Cardiac fibroblast (primary cell): ENCODE measurements around the gene TSPAN33.

Source experiments
- DNase-seq, 2 donors: peaks; one replicate each; pipeline versions ENCODE4 v3.0.0 to v3.0.0-alpha.2; 2010; ENCODE audit warnings: low read depth in 2 of 2
- H3K4me3 ChIP-seq, 2 donors: replicated peaks in 1 of 2; 1 replicate in 1 of 2; 2 replicates in 1 of 2; pipeline ENCODE4 v1.5.1; 2011; ENCODE audit warnings: low read depth in 2 of 2, low read length in 2 of 2, mild to moderate bottlenecking in 2 of 2, moderate library complexity in 1 of 2
- TF ChIP-seq, protein P1 (sequence below): IDR thresholded peaks from one replicate; pipeline ENCODE4 v1.5.1; 2011; ENCODE audit warnings: low read depth, mild to moderate bottlenecking, low read length, inconsistent platforms

Gene TSPAN33

DNA sequence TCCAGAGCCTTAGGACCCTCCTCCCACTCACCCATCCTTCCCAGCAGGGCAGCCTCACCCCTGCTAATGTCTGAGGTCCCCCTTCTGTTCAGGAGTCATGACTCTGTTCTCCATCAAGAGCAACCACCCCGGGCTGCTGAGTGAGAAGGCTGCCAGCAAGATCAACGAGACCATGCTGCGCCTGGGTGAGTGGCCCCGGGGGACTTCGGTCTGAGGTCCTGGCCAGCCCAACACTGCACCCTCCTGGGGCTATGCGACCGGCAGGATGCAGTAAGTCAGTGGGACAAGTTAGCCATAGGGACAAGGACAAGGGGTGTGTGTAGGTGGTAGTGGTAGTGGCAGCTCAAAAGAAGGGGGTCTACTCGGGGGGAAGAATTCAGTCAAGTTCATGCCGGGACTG, 64.2 kb downstream of the TSPAN33 start:
- H3K4me3 ChIP-seq, result no peak overlapping the region
- TF ChIP-seq, protein P1, sequence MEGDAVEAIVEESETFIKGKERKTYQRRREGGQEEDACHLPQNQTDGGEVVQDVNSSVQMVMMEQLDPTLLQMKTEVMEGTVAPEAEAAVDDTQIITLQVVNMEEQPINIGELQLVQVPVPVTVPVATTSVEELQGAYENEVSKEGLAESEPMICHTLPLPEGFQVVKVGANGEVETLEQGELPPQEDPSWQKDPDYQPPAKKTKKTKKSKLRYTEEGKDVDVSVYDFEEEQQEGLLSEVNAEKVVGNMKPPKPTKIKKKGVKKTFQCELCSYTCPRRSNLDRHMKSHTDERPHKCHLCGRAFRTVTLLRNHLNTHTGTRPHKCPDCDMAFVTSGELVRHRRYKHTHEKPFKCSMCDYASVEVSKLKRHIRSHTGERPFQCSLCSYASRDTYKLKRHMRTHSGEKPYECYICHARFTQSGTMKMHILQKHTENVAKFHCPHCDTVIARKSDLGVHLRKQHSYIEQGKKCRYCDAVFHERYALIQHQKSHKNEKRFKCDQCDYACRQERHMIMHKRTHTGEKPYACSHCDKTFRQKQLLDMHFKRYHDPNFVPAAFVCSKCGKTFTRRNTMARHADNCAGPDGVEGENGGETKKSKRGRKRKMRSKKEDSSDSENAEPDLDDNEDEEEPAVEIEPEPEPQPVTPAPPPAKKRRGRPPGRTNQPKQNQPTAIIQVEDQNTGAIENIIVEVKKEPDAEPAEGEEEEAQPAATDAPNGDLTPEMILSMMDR, result no peak
- DNase-seq, result no peak

DNA sequence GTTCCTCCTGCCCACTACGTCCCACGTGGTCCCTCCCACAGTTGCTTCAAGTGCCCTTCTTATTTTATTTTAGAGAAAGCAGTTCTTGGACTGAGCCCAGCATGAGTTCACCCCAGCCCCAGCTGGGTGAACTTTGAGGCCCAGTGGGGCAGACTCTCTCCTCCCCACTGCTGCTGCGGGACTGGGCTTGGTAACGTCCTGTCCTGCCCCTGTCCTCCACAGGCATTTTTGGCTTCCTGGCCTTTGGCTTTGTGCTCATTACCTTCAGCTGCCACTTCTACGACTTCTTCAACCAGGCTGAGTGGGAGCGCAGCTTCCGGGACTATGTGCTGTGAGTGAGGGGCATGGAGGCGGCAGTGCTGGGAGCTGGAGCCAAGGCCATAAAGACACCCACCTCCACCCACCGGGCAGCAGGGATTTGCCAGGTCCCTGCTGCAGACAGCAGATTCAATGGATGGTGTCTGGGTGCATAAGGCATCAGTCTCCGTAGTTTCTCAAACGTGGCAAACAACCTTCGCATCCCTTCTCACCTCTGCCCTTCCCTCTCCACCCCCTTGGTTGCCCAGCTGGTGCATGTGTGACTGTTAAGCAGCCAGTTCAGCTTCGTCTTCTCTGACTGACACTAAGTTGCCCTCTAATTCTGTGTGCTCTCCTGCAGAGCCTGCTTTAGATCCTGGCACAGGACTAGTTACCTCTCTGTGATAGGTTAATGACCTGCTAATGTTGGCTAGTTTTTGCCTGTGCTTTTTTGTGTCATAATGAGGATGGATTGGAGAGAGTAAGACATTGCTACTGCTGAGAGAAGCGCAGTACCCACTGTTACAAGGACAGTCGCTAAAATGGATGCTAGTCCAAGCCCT, 64.8 kb downstream of the TSPAN33 start:
- TF ChIP-seq, protein P1, result no peak
- DNase-seq, result no peak
- H3K4me3 ChIP-seq, result no peak overlapping the region

DNA sequence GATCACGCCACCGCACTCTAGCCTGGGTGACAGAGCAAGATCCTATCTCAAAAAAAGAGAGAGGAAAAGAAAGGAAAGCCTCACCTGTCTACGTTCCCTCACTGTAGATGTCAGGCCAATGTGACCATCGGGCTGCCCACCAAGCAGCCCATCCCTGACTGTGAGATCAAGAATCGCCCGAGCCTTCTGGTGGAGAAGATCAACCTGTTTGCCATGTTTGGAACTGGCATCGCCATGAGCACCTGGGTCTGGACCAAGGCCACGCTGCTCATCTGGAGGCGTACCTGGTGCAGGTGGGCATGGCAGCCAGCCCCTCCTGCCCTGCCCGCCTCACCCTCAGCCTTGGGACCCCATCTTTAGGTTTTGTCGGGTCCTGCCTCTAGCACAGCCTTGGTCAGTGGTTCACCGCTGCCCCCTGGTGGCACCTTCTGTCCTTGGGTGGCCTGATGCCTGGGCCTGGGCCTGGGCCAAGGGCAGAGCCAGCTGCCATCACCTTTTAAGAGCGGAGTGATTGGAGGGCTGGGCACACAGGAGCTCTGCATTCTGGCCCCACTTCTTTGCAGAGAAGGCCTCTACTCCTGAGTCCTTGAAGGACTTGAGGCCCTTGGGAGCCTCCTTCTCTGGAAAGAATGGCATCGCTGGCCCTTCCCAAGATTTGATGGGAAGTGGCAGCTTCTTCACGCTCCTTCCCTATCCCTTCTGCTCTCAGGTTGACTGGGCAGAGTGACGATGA, 65.9 kb downstream of the TSPAN33 start:
- TF ChIP-seq, protein P1, result peak; percentile 84
- DNase-seq, result peak; percentile 69 to 71
- no peak overlapping the region for H3K4me3 ChIP-seq

DNA sequence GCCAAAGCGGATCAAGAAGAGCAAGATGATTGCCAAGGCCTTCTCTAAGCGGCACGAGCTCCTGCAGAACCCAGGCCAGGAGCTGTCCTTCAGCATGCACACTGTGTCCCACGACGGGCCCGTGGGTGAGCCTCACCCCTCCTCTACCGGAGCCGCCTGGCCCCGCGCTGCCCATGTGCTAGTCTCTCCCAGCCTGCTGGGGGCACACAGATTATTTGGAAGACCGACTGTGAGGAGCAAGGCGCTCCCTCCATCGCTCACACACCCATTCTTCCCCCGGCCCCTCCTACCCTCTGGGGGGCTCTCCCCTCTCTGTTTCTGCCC, 66.4 kb downstream of the TSPAN33 start:
- TF ChIP-seq, protein P1, result no peak
- no peak for DNase-seq
- no peak overlapping the region for H3K4me3 ChIP-seq

DNA sequence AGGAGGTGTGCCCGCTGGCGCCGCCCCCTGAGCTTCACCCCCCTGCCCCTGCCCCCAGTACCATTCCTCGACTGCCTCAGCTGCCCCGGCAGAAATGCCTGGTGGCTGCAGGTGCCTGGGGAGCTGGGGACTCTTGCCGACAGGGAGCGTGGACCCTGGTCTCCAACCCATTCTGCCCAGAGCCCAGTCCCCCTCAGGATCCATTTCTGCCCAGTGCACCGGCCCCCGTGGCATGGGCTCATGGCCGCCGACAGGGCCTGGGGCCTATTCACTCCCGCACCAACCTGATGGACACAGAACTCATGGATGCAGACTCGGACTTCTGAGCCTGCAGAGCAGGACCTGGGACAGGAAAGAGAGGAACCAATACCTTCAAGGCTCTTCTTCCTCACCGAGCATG, 67.6 kb downstream of the TSPAN33 start:
- TF ChIP-seq, protein P1, result no peak
- no peak overlapping the region for H3K4me3 ChIP-seq
- DNase-seq, result no peak

DNA sequence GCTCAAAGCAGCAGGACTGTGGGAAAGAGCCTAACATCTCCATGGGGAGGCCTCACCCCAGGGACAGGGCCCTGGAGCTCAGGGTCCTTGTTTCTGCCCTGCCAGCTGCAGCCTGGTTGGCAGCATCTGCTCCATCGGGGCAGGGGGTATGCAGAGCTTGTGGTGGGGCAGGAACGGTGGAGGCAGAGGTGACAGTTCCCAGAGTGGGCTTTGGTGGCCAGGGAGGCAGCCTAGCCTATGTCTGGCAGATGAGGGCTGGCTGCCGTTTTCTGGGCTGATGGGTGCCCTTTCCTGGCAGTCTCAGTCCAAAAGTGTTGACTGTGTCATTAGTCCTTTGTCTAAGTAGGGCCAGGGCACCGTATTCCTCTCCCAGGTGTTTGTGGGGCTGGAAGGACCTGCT, 68.1 kb downstream of the TSPAN33 start:
- DNase-seq, result no peak
- H3K4me3 ChIP-seq, result no peak overlapping the region
- TF ChIP-seq, protein P1, result no peak
